Daoy (cell line): Measurements from ENCODE around the gene GPR161. TPM values are rescaled to one million over a fixed set of nuclear protein-coding genes. Genes with fewer than 3 reads are reported as not detected.
"Not testable (repeated sequence)": the region's sequence is repeated elsewhere in the genome, so short reads cannot be mapped to it uniquely, and the experiment has no call there.

Experiments
- DNase-seq: peaks from one replicate; pipeline ENCODE4 v3.0.0-alpha.2; 2015; ENCODE audit warnings: low read depth
- total RNA-seq: library from RNA; depleted of rRNA; stranded (reverse); fragments of >200 nt; shearing (Covaris generic); gene quantifications from 2 replicates; pipeline ENCODE4 v1.2.3, GENCODE V29; 2014

Gene GPR161
- total RNA-seq, 1 experiment from 2014 or later, result 8.9 TPM

DNA sequence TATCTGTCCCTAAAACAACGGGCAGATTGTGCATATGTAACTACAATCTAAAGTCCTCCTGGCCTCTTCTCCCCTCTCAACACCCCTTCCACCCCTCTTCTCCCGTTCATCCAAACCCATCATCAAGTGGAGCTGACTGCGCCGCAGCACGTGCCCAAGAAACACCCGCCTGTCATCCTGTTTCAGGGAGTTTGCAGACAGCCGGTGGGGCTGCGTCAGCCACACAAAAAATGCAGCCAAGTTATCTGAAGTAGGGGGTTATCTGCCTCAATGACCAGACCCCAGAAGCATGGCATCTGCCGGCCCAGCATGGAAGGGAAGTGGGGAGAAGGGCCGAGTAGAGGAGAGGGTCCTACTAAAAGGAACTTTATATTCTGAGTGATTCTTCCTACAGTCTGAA lies 49.0 kb downstream of the GPR161 start:
- DNase-seq, result no peak

DNA sequence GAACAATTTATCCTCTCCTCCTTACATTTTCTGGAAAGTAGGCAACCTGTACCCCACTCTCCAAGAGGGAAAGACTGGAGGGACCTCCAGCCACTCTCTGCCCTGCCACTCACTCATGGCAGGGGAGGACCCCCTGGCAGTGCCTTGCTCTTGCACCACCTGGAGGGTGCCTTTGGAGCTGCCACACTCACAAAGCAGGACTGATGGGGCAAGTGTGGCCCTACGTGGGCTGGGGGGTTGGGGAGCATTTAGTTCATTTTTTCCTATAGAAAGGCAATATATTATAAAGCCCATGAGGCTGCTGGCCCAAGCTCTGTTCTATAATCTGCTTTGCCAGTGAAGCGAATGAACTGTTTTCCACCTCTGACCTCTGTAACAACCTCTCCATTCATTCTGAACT lies 50.3 kb downstream of the GPR161 start:
- DNase-seq, result no peak

DNA sequence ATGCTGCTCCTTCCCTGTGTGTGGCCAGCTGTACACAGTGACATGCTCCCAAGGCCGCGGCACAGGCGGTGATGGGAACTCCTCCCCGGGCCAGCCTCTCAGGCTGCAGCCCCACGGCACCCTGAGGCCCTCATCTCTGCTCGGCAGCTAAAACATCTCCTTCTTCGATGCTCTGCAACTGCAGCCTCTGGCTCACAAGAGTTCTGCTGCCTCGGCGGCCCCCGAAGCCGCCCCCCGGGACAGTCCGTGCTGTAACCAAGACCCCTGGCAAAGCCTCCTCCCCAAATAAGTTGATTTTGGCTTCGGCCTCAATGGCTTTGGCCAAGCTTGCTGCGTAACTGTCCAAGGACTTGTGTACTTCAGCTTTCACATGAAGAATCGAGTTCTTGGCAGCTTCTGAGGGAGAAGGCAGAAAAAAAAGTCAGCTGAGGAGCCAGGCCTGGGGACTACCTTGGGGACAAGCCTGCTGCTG lies 51.3 kb downstream of the GPR161 start:
- DNase-seq, result no peak

DNA sequence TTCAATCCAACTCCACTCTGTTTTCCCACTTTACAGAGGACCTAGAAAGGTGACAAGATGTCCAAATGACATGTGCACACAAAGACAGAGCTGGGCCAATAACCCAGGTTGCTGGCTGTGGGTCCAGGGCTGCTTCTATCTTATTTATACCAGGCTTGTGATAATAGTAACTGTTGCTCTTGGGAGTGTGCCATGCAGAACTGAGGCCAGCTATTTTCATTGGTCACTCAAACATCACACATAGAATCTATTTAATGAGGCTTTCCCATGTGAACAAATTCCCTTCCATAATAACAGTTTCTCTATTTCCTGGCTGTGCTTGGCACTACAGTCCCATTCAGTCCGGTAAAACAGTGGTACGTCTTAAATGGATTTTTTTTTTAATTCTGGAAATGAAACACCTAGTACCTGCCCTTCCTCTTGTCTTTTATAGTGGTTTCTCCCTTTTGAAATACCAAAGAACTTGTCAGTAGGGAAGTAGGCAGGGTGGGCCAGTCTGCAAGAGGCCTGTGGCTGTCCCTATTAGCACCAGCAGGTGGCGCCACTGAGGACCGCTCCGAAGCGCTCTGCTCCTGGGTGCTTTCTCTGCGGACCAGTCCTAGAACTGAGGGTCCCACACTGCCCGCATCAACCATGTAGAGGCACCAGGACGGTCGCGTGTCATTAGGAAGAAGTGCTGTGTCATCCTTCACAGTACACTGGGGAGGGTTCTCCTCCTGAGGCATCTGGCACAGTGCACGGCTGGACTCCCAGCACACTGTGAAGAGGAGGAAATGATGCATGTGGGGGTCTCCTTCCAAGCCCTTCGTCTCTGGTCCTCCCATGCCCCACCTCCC lies 52.1 kb downstream of the GPR161 start:
- peak; percentile 56 for DNase-seq

DNA sequence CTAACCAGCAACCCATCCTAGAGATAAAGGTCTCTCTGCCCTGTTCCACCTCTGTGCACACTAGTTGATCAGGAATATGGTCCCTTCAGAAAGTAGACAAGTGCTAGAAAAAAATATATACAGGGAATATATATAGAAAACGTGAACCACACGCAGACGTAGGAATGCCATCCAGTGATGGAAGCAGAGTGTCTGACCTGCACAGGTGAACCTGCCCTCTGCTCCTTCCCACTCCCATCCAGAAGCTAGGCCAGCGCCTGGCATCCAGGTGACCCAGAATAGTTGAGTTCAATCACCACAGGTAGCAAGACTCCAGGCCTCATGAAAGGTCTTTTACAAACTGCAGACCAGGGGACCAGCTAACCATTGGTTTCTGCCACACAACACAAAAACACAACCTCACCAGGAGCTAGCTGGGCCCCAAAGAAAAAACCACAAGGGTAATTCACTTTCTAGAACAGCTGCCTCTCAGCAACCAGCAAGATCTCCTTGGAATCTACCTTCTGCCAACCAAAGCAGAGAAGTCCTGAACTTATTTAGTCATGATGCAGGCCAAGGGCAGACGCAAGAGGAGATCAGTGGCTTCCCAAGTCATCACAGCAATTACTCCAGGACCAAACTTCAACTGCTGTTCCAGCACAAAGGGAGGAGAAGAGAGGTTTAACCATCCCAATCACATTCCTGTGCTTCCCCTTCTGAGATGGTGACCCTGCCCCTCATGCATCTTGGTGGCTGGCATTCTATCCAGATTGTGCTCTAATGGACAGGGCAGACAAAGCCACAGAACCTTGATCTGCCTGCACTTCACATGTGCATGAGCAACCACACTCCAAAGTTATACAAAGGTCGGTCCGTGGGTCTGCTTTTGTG lies 53.0 kb downstream of the GPR161 start:
- DNase-seq, result no peak

DNA sequence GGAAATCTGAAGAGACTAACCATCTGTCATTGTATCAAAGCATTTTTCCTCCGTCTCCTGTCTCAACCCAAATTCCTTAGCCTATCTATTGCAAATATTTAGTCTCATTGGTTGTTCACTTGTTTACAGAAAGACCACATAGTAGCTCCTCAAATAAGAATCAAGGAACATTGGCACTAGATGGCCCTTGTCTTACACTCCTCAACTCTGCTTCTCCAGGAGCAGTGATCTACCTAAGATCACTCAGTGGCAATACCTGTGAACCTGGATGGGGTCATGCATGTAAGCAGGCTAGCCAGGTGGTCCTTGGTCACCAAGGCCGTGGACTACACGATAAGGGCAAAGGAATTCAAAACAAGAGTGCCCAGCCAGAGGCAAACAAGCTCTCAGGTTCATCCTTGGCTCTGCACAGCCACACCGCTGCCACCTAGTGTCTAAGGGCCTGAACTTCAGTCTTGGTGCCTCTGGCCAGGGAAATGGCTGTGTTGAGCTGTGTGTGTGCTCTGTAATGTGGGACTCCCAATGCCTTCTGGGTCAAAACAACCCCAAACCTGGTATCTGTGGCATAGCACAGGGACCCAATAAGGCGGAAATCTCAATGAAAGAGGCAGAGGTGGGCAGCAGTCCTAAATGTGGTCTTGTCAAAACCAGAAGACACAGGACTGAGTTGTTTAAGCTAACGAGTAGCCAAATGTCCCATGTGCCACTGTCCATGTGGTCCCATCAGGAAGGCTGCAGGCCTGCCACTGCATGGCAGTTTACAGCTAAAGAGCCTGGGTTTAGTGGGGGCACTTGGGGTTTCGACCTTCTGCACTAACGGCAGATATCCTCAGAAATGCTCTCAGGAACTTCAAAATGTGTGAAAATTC lies 54.5 kb downstream of the GPR161 start:
- DNase-seq, result peak; percentile 73

DNA sequence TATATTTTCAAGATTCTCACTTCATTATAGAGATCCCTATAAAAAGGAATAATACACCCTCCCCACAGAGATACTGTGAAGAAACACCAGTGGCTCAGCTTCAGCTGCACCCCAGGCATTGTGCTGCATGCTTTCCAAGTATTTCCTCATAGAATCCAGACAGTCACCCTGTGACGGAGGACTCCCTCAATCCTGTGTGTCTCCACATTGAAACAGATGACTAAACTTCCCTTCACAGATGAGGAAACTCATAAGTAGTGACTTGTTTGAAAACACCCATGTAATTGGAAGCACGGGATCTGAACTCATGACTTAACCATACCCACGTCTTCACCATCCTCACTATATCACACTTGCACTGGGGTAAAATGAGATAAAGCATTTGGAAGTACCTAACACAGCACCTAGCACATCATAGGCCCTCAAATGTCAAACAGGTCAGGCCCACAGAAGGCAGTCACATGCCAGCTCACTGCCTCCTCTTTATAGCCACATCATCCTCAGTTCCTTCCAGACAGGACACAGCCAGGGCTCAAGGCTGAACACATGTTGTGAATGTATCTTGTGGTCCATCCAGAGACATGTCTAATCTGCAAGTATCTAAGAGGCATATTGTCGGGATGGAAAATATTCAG lies 55.2 kb downstream of the GPR161 start:
- no peak for DNase-seq

DNA sequence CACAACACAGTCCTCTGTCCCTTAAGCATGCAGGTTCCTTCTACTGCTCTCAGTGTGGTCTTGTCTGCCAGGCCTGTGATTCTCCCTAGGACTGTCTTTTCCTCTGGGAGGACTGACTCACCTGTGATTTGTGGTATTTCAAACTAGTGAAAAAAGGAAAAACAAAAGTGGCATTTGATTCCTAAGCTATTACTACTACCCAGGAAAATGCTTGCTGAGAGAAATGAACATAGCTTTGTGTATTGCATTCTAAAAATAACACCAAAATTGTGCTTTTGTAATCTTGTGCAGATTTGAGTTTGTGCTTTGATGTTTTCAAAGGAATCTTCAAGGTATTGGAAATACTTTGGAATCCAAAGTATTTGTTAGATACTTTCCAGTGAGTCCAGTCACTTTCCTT lies 57.0 kb downstream of the GPR161 start:
- no peak for DNase-seq

DNA sequence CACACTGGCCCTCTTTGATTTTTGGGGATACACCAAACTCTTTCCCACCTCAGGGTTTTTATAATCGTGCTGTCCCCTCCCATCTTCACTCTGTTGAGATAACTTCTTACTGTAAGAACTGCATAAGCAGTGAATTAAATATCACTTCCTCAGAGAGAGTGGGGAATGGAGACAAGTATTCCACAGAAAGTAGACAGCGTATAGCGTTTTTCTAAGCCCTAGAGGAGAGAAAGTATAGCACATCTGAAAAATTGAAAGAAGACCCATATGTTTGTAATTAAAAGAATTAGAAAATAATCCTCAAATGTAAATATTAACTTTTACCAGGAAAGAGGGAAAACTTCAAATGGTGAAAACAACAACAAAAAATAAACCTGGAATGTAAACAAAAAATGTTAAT lies 67.3 kb downstream of the GPR161 start:
- DNase-seq, result no peak

DNA sequence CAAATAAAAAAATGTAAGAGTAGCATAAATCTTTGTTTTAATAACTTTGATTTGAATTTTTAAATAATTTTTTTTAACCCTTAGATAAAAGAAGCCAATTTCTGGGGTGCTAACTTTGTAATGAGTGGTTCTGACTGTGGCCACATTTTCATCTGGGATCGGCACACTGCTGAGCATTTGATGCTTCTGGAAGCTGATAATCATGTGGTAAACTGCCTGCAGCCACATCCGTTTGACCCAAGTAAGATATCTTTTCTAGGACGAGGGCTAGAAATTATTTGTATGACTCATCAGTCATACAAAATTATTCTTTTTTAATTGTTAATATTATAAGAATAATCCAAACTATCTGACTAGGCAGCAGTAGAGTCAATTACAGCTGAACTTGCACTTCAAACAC lies 71.2 kb downstream of the GPR161 start:
- DNase-seq, result no peak

DNA sequence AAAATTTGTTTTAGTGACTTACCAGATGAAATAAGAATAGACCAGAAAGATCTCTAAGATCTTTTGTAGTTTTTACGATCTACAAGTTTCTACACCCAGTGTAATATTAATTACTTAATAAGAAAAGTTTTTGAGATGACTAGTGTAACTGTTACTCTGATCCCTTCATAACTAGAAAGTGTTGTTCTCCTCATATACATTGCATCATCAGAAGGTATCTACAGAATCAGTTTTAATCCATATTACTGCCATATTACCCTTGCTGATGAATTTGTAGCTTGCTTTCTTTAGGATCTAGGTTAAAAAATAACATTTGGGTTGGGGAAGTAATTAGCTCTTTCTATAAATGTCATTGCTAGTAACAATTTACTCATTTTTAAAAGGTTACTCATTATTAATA lies 72.5 kb downstream of the GPR161 start:
- DNase-seq, result no peak

DNA sequence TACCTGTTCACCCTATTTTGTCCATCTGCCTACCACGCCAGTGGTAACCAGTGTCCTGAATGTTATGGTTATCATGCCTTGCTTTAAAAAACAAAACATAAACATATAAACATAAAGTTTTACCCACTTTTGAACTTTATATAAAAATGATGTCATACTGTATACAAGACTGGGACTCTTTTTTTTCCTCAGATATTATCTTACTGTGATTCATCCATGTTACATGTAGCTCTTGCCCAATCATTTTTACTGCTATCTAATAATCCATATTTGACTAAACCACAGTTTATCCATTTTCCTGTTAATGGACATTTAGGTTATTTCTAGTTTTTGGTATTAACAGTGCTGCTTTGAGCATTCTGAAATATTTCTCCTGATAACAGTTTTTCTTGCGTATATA lies 78.8 kb downstream of the GPR161 start:
- no peak for DNase-seq

DNA sequence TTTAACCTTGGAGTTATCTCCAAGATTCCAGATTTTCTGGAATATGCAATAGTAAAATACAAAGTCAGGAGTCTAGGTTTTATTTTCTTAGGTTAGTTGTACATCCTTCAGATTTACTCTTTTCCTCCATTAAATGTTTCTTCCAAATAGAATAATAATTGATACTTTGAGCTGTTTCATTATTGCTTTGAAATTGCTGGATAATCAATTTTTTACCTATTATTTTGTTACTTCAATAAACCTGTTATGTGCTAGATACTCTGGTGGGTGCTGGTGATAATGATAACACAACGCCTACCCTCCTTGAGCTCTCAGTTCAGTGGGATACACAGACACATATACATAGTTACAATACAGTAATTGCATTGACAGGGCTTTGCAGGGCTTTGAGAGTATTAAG lies 79.4 kb downstream of the GPR161 start:
- DNase-seq, result no peak

DNA sequence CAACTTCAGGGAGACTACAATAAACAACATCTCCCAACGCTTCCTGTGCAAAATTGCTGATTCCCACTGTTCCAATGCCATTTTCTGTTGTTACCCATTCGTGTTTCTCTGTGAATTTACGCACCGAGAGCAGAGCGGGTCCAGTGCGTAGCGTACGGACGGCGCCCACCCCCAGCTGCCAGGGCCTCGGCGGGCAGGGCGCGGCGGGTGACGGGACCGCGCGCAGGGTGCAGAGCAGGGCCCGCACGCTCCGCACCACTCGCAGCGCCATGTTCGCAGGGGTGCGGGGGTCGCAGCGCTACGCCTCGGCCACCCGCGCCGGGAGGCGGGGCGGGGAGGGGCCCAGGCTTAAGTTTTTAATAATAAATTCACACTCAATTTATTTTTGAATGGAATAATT lies 80.6 kb downstream of the GPR161 start:
- not testable (repeated sequence) for DNase-seq

DNA sequence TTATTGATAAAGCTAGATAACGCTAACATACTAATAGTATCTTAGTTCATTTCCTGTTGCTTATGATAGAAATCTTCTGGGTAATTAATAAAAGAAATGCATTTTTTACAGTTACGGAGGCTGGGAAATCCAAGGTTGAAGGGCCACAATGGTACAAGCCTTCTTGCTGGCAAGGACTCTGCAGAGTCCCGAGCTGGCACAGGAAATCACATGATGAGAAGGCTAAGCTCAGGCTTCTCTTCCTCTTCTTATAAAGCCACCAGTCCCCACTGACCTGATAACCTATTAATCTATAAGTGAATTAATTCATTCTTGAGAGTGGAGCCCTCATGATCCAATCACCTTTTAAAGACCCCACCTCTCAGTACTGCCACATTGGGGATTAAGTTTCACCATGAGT lies 82.6 kb downstream of the GPR161 start:
- no peak for DNase-seq

DNA sequence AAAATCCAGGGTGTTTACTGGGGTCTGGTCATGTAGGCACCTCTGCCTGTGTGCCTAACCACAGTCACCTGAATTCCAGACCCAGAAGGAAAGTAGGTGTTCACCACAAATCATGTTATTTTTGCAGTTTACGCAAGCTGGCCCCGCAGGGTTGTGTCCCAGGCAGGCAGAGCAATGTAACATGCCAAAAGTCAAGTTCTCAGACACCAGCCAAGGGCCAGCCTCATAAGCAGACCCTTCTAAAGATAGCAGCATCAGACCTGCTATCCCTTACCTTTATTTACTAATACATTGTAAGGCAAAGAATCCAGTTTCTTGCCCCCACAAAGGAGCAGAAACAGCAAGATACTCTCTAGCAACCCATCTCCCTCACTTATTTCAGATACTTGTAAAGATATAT lies 83.0 kb downstream of the GPR161 start:
- no peak for DNase-seq

DNA sequence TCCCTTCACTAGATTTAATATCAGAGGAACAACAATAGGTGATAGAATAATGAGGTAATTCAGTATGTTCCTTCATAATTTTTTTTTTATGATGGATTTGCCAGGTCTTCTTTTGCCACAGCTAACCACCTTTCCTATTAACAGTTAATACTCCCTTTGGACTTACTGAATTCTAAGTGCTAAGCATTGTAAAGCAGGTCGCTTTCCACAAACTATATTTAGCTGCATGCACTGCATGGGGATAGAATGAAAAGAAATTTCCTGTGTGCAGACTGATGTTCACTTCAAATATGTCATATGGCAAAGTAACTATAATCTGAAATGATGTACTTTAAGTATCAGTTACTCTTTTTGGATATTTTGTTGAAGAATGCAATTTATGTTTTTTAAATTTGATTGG lies 85.8 kb downstream of the GPR161 start:
- DNase-seq, result no peak

DNA sequence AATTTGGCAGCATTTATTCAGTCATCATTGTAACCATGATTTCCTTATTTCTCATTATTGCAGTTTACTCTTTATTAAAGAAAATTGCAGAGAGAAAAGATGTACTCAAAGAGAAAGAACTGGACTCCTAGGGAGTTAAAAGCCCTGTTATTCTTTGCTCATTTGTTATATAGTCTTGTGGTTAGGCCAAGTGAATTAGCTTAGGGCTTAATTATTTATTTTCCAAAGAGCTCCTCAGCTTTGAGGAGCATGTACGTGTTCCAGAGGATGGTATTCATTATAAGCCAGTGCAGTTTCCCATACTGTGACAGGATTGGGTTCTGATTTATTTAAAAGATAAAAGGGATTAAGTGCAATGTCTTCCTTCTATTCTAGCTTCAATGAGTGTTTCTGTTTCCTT lies 86.4 kb downstream of the GPR161 start:
- DNase-seq, result no peak

DNA sequence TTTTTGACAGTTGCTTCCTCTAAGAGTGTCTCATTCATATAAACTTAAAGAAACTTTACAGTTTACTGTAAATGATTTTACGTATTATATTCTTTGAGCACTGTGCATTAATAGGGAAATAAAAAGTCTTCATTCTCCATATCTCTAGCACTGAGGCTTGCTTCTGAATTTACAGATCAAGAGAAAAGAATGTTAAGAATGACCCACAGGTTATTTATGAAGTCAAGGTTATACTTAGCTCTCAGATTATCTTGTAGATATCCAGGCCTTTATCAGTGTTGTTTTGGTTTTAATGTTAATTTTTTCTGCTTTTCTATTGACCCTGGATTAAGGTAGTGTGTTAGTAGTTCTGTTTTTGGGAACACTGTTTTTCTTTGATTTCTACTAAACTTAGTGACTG lies 91.4 kb downstream of the GPR161 start:
- DNase-seq, result no peak

DNA sequence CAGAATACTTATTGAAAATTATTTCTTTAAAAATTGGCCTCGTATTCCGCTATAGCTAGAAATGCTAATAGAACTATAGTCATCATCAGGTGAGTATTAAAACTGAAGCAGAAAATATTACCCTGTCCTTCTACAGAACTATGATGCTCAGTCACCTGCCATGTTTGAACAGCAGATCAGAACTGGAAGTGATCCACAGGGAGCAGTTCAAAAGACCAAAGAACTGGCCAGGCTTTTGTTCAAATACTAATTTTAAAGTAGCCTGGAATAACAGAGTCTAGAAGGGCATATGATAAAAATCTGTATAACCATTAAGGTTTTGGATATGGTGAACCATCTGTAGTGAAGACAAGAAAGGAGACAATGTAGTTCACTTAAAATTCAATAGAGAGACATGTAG lies 94.4 kb downstream of the GPR161 start:
- DNase-seq, result no peak

DNA sequence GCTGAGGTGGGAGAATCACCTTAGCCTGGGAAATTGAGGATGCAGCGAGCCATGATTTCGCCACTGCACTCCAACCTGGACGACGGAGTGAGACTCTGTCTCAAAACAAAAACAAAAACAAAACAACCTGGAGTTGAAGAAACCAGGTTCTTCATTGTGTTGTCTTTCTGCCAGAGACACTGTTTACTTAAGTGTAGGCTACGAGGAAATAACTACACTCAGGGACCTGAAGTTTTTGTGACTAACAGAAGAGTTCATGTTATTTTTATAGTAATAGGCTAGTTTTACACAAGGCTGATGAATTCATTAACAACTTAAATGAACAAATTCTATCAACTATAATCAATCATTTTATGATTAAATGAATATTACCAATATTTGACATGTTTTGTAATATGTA lies 101.4 kb downstream of the GPR161 start:
- DNase-seq, result no peak

DNA sequence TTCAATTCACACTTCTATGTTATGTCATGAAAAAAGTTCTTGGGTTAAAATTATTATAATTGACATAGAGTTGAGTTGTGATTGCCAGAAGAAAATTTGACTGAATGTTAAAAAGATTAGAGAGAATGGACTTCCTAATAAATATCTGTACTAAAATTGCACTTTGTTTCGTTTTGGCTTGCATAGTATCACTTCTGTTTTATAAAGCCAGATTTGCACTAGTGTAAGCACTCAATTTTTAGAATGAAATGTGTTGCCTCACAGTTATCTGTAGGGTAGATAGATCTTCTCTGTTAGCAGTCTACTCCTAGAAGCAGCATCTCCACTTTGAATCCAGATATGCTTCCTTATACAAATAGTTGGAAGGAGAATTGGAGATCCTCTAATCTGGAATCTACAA lies 104.7 kb downstream of the GPR161 start:
- no peak for DNase-seq
